Neural cell (in vitro differentiated cells): ENCODE measurements around the gene CMBL.

ENCODE experiments used
- CTCF ChIP-seq: fragments of 450-650 bp; IDR thresholded peaks from 2 replicates; pipeline ENCODE4 v1.5.1; 2014; ENCODE audit warnings: antibody characterized with exemption, mild to moderate bottlenecking, moderate library complexity; ENCODE audit not compliant: poor library complexity, severe bottlenecking
- EP300 ChIP-seq: fragments of 450-650 bp; conservative IDR thresholded peaks from 2 replicates; pipeline ENCODE4 v1.6.1; 2014; ENCODE audit warnings: antibody characterized with exemption, mild to moderate bottlenecking, moderate library complexity; ENCODE audit not compliant: poor library complexity, severe bottlenecking
- EZH2 ChIP-seq: fragments of 200-600, 300-800 bp; shearing (Covaris generic), sonication (generic); IDR thresholded peaks from 2 replicates; pipeline ENCODE4 v1.6.1; 2014; ENCODE audit warnings: antibody characterized with exemption, low read length, borderline replicate concordance, mild to moderate bottlenecking; ENCODE audit not compliant: insufficient read depth, poor library complexity, severe bottlenecking
- MXI1 ChIP-seq: fragments of 450-650 bp; conservative IDR thresholded peaks from 2 replicates; pipeline ENCODE4 v1.6.1; 2014; ENCODE audit warnings: antibody characterized with exemption, mild to moderate bottlenecking; ENCODE audit not compliant: poor library complexity, severe bottlenecking
- POLR2AphosphoS5 ChIP-seq: IDR thresholded peaks from 2 replicates; pipeline ENCODE4 v1.6.1; 2012
- RAD21 ChIP-seq: fragments of 450-650 bp; conservative IDR thresholded peaks from 2 replicates; pipeline ENCODE4 v1.6.1; 2014; ENCODE audit warnings: antibody characterized with exemption, mild to moderate bottlenecking, moderate library complexity
- SMC3 ChIP-seq: fragments of 450-650 bp; conservative IDR thresholded peaks from 2 replicates; pipeline ENCODE4 v1.6.1; 2014; ENCODE audit warnings: antibody characterized with exemption, mild to moderate bottlenecking, moderate library complexity; ENCODE audit not compliant: poor library complexity
- TAF1 ChIP-seq: IDR thresholded peaks from 2 replicates; pipeline ENCODE4 v1.6.1; 2012; ENCODE audit warnings: low read depth
- TF ChIP-seq, protein P1 (sequence below): IDR thresholded peaks from 2 replicates; pipeline ENCODE4 v1.6.1; 2012; ENCODE audit warnings: borderline replicate concordance

- no peak for TF ChIP-seq POLR2AphosphoS5
- no peak for TF ChIP-seq CTCF
- TF ChIP-seq, protein P1, sequence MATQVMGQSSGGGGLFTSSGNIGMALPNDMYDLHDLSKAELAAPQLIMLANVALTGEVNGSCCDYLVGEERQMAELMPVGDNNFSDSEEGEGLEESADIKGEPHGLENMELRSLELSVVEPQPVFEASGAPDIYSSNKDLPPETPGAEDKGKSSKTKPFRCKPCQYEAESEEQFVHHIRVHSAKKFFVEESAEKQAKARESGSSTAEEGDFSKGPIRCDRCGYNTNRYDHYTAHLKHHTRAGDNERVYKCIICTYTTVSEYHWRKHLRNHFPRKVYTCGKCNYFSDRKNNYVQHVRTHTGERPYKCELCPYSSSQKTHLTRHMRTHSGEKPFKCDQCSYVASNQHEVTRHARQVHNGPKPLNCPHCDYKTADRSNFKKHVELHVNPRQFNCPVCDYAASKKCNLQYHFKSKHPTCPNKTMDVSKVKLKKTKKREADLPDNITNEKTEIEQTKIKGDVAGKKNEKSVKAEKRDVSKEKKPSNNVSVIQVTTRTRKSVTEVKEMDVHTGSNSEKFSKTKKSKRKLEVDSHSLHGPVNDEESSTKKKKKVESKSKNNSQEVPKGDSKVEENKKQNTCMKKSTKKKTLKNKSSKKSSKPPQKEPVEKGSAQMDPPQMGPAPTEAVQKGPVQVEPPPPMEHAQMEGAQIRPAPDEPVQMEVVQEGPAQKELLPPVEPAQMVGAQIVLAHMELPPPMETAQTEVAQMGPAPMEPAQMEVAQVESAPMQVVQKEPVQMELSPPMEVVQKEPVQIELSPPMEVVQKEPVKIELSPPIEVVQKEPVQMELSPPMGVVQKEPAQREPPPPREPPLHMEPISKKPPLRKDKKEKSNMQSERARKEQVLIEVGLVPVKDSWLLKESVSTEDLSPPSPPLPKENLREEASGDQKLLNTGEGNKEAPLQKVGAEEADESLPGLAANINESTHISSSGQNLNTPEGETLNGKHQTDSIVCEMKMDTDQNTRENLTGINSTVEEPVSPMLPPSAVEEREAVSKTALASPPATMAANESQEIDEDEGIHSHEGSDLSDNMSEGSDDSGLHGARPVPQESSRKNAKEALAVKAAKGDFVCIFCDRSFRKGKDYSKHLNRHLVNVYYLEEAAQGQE, result no peak
- no peak for TF ChIP-seq MXI1
- TF ChIP-seq EZH2, result no peak
- TF ChIP-seq RAD21, result no peak
- no peak for TF ChIP-seq EP300
- TF ChIP-seq SMC3, result no peak
- no peak for TF ChIP-seq TAF1
Measured at GRCh38 chr5:10288592-10289219, 19.0 kb downstream of the CMBL start.
